Transverse colon (tissue), 4 donors: ENCODE data around the gene IL3.

Experiments used
- CTCF ChIP-seq, 5 experiments: fragments of 200-600 bp in 3 of 5; fragments of 450-650 bp in 2 of 5; sonication (generic) in 3 of 5; IDR thresholded peaks; 1 replicate in 2 of 5; 2 replicates in 3 of 5; pipeline ENCODE4 v1.5.1; 2016 to 2017; ENCODE audit warnings: antibody characterized with exemption in 5 of 5, inconsistent platforms in 3 of 5, mild to moderate bottlenecking in 2 of 5, moderate library complexity in 1 of 5
- EP300 ChIP-seq: sonication (generic); formaldehyde crosslinking; IDR thresholded peaks from one replicate; pipeline ENCODE4 v1.6.1; 2017; ENCODE audit warnings: antibody characterized with exemption, low read depth
- POLR2AphosphoS5 ChIP-seq, 3 donors: sonication (generic); formaldehyde crosslinking; IDR thresholded peaks; one replicate each; pipeline ENCODE4 v1.6.1; 2016; ENCODE audit warnings: antibody characterized with exemption in 3 of 3

DNA sequence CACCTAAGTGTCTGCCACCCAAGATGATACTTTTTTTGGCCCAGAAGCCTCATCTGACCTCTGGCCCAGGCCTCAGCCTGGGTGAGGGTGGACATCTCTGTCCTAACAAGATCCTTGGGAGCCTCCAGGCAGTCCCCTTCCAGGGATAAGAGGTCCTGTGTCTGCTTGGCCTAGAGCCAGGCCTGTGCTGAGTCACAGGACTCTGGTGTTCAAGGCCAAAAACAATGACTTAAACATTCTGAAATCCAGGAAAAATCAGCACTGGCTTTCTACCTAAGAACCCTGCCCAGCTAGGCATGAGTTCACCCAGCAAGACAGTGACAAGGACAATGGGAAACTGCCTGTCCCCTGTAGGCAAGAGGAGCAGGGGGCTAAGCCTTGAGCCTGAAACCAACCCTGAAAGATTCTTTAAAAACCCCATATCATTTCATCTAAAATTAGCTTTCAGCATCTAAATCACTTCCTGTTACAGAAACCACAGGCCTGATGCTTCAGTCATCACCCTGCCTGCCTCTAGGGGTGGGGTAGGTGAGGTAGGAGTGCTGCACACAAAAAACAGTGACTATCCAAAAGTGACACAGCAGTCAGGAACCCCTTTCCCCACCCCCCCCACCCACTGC lies 43.0 kb downstream of the IL3 start:
- TF ChIP-seq EP300 (no peak), CTCF (IDR thresholded peaks at IDR 0.05) (no peak), POLR2AphosphoS5 (IDR thresholded peaks at IDR 0.05) (no peak)
